WTC11 (cell line): Measurements from ENCODE around the gene SPSB3. TPM values are rescaled to one million over a fixed set of nuclear protein-coding genes. Genes with fewer than 3 reads are reported as not detected.

ENCODE experiments used
- ATAC-seq: fragments of 200-7000 bp; cut with Tn5 transposase; 2 replicates; pipeline ENCODE4 v1.10.0; 2021; ENCODE audit warnings: mild to moderate bottlenecking, moderate library complexity
- CTCF ChIA-PET: fragments of 300-600 bp; sonication (Branson Sonifier 250); formaldehyde crosslinking; loops from one replicate; lab custom pipeline; 2021; ENCODE audit warnings: antibody characterized with exemption; lab: Charles Lee
- POLR2A ChIA-PET: fragments of 350-600 bp; sonication (Branson Sonifier 250); formaldehyde crosslinking; loops from one replicate; lab custom pipeline; 2021; ENCODE audit warnings: antibody characterized with exemption; lab: Charles Lee
- DNase-seq: peaks from one replicate; pipeline ENCODE4 v3.0.0; 2021; ENCODE audit warnings: low spot score
- H3K27ac Mint-ChIP-seq: 2 replicates; pipeline ENCODE4 v1.8.0; 2021; ENCODE audit warnings: mixed read lengths
- H3K27me3 Mint-ChIP-seq: 2 replicates; pipeline ENCODE4 v1.8.0; 2021; ENCODE audit warnings: low read depth, mild to moderate bottlenecking, moderate library complexity, mixed read lengths
- H3K36me3 Mint-ChIP-seq: 2 replicates; pipeline ENCODE4 v1.8.0; 2021; ENCODE audit warnings: mixed read lengths
- H3K4me1 Mint-ChIP-seq: 2 replicates; pipeline ENCODE4 v1.8.0; 2022; ENCODE audit warnings: mixed read lengths
- H3K4me3 Mint-ChIP-seq: 2 replicates; pipeline ENCODE4 v1.8.0; 2021; ENCODE audit warnings: mild to moderate bottlenecking, moderate library complexity, mixed read lengths
- H3K9me3 Mint-ChIP-seq: 2 replicates; pipeline ENCODE4 v1.8.0; 2021; ENCODE audit warnings: mixed read lengths
- ATF6 ChIP-seq: sonication (generic); formaldehyde crosslinking; IDR thresholded peaks from 2 replicates; pipeline ENCODE4 v1.8.1; 2023; ENCODE audit warnings: mild to moderate bottlenecking, missing genetic modification reagents
- EMX1 ChIP-seq: fragments of 250-450 bp; sonication (Bioruptor Pico); IDR thresholded peaks from 2 replicates; pipeline ENCODE4 v1.8.0; 2021; ENCODE audit warnings: mild to moderate bottlenecking
- ESRRA ChIP-seq: sonication (generic); formaldehyde crosslinking; IDR thresholded peaks from 2 replicates; pipeline ENCODE4 v1.8.1; 2022; ENCODE audit warnings: mild to moderate bottlenecking, missing genetic modification reagents, borderline replicate concordance
- FOXJ3 ChIP-seq: sonication (generic); formaldehyde crosslinking; IDR thresholded peaks from 2 replicates; pipeline ENCODE4 v1.9.0; 2021; ENCODE audit warnings: missing genetic modification reagents, mild to moderate bottlenecking, borderline replicate concordance
- GRHL2 ChIP-seq: fragments of 250-450 bp; sonication (Bioruptor Pico); IDR thresholded peaks from 2 replicates; pipeline ENCODE4 v1.8.0; 2022; ENCODE audit warnings: mild to moderate bottlenecking, moderate library complexity; ENCODE audit not compliant: insufficient replicate concordance, severe bottlenecking
- IRF2 ChIP-seq: sonication (generic); formaldehyde crosslinking; IDR thresholded peaks from 2 replicates; pipeline ENCODE4 v1.8.0; 2022; ENCODE audit warnings: low read depth, missing genetic modification reagents, borderline replicate concordance
- JUN ChIP-seq: sonication (generic); formaldehyde crosslinking; IDR thresholded peaks from 2 replicates; pipeline ENCODE4 v1.8.0; 2023; ENCODE audit warnings: mild to moderate bottlenecking, missing genetic modification reagents
- KAT7 ChIP-seq: sonication (generic); formaldehyde crosslinking; IDR thresholded peaks from 2 replicates; pipeline ENCODE4 v1.8.1; 2023; ENCODE audit warnings: missing genetic modification reagents, mild to moderate bottlenecking, borderline replicate concordance
- MXD4 ChIP-seq: fragments of 250-450 bp; sonication (Bioruptor Pico); IDR thresholded peaks from 2 replicates; pipeline ENCODE4 v1.8.0; 2021; ENCODE audit warnings: mild to moderate bottlenecking, moderate library complexity, borderline replicate concordance
- MYBL2 ChIP-seq: sonication (generic); formaldehyde crosslinking; IDR thresholded peaks from 2 replicates; pipeline ENCODE4 v1.8.1; 2023; ENCODE audit warnings: mild to moderate bottlenecking, moderate library complexity, missing genetic modification reagents
- NFATC4 ChIP-seq: fragments of 250-450 bp; sonication (Bioruptor Pico); IDR thresholded peaks from 2 replicates; pipeline ENCODE4 v1.9.0; 2021; ENCODE audit warnings: mild to moderate bottlenecking
- NFE2L1 ChIP-seq: sonication (generic); formaldehyde crosslinking; IDR thresholded peaks from 2 replicates; pipeline ENCODE4 v1.8.1; 2023; ENCODE audit warnings: missing genetic modification reagents
- NR1H2 ChIP-seq: sonication (generic); formaldehyde crosslinking; IDR thresholded peaks from 2 replicates; pipeline ENCODE4 v1.9.0; 2021; ENCODE audit warnings: mild to moderate bottlenecking, moderate library complexity, missing genetic modification reagents
- NR3C1 ChIP-seq: sonication (generic); formaldehyde crosslinking; conservative IDR thresholded peaks from 2 replicates; pipeline ENCODE4 v1.8.1; 2023; ENCODE audit warnings: low read depth, mild to moderate bottlenecking, missing genetic modification reagents
- PRDM15 ChIP-seq: sonication (generic); formaldehyde crosslinking; IDR thresholded peaks from 2 replicates; pipeline ENCODE4 v1.8.0; 2022; ENCODE audit warnings: missing genetic modification reagents
- SMAD4 ChIP-seq: sonication (generic); formaldehyde crosslinking; IDR thresholded peaks from 2 replicates; pipeline ENCODE4 v1.8.0; 2022; ENCODE audit warnings: mild to moderate bottlenecking, missing genetic modification reagents
- SP1 ChIP-seq: sonication (generic); formaldehyde crosslinking; conservative IDR thresholded peaks from 2 replicates; pipeline ENCODE4 v1.8.1; 2022; ENCODE audit warnings: missing genetic modification reagents
- TEAD1 ChIP-seq: sonication (generic); formaldehyde crosslinking; IDR thresholded peaks from 2 replicates; pipeline ENCODE4 v1.8.0; 2022; ENCODE audit warnings: mild to moderate bottlenecking, missing genetic modification reagents
- ZNF512 ChIP-seq: sonication (generic); formaldehyde crosslinking; IDR thresholded peaks from 2 replicates; pipeline ENCODE4 v1.8.1; 2022; ENCODE audit warnings: missing genetic modification reagents, borderline replicate concordance
- total RNA-seq: library from RNA; stranded (reverse); gene quantifications from 3 replicates; pipeline ENCODE4 v1.2.3, GENCODE V29; 2021
- TF ChIP-seq, protein P1 (sequence below): sonication (generic); formaldehyde crosslinking; IDR thresholded peaks from 2 replicates; pipeline ENCODE4 v1.8.1; 2022; ENCODE audit warnings: mild to moderate bottlenecking, moderate library complexity, missing genetic modification reagents
- TF ChIP-seq, protein P2 (sequence below): fragments of 250-450 bp; sonication (Bioruptor Pico); IDR thresholded peaks from 2 replicates; pipeline ENCODE4 v2.1.2; 2022; ENCODE audit warnings: mild to moderate bottlenecking, moderate library complexity
- TF ChIP-seq, protein P3 (sequence below): sonication (generic); formaldehyde crosslinking; IDR thresholded peaks from 2 replicates; pipeline ENCODE4 v1.8.0; 2022; ENCODE audit warnings: mild to moderate bottlenecking, missing genetic modification reagents

The SPSB3 gene
- total RNA-seq, 1 experiment from 2014 or later: 32.8 TPM

- DNase-seq: no peak
- CTCF ChIA-PET: no interaction called here
Measured at GRCh38 chr16:1816396-1817275, 34.3 kb upstream of the SPSB3 start.

GRCh38 chr16:1815461-1815860 is 33.1 kb upstream of the SPSB3 start:
- CTCF ChIA-PET: no interaction called here
- H3K4me1 Mint-ChIP-seq: no peaks in the 10 kb centered on the region
- peaks cover 6% of the 10 kb centered on the region for H3K36me3 Mint-ChIP-seq
- TF ChIP-seq SMAD4: no peak
- no peak for TF ChIP-seq ESRRA
- TF ChIP-seq, protein P1, sequence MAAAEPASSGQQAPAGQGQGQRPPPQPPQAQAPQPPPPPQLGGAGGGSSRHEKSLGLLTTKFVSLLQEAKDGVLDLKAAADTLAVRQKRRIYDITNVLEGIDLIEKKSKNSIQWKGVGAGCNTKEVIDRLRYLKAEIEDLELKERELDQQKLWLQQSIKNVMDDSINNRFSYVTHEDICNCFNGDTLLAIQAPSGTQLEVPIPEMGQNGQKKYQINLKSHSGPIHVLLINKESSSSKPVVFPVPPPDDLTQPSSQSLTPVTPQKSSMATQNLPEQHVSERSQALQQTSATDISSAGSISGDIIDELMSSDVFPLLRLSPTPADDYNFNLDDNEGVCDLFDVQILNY: no peak
- TF ChIP-seq MXD4 (CRISPR knock-in tag): no peak
- TF ChIP-seq TEAD1 (CRISPR knock-in tag): no peak
- no peak for TF ChIP-seq FOXJ3 (CRISPR knock-in tag)
- no peak for TF ChIP-seq NFATC4 (CRISPR knock-in tag)
- TF ChIP-seq EMX1 (CRISPR knock-in tag): no peak
- no peak for TF ChIP-seq ZNF512 (CRISPR knock-in tag)
- TF ChIP-seq NR1H2 (CRISPR knock-in tag): no peak
- TF ChIP-seq KAT7 (CRISPR knock-in tag): no peak
- TF ChIP-seq GRHL2 (CRISPR knock-in tag): no peak
- TF ChIP-seq, protein P2, sequence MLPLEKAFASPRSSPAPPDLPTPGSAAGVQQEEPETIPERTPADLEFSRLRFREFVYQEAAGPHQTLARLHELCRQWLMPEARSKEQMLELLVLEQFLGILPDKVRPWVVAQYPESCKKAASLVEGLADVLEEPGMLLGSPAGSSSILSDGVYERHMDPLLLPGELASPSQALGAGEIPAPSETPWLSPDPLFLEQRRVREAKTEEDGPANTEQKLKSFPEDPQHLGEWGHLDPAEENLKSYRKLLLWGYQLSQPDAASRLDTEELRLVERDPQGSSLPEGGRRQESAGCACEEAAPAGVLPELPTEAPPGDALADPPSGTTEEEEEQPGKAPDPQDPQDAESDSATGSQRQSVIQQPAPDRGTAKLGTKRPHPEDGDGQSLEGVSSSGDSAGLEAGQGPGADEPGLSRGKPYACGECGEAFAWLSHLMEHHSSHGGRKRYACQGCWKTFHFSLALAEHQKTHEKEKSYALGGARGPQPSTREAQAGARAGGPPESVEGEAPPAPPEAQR: no peak
- TF ChIP-seq, all 79 proteins: peak for 0
- POLR2A ChIA-PET: no interaction called here
- Mint-ChIP-seq H3K4me3 (no peak overlapping the region), H3K27ac (no peak overlapping the region), H3K27me3 (no peaks in the 10 kb centered on the region), H3K9me3 (no peaks in the 10 kb centered on the region)
- ATAC-seq (no peak), DNase-seq (no peak)

More at GRCh38 chr16:1816396-1817275, 34.3 kb upstream of the SPSB3 start:
- Mint-ChIP-seq H3K4me1 (no peaks in the 10 kb centered on the region), H3K9me3 (no peaks in the 10 kb centered on the region), H3K27me3 (no peaks in the 10 kb centered on the region), H3K4me3 (no peak overlapping the region), H3K36me3 (peaks cover 6% of the 10 kb centered on the region), H3K27ac (no peak overlapping the region)
- ATAC-seq: no peak
- TF ChIP-seq, protein P3, sequence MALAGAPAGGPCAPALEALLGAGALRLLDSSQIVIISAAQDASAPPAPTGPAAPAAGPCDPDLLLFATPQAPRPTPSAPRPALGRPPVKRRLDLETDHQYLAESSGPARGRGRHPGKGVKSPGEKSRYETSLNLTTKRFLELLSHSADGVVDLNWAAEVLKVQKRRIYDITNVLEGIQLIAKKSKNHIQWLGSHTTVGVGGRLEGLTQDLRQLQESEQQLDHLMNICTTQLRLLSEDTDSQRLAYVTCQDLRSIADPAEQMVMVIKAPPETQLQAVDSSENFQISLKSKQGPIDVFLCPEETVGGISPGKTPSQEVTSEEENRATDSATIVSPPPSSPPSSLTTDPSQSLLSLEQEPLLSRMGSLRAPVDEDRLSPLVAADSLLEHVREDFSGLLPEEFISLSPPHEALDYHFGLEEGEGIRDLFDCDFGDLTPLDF (CRISPR knock-in tag): no peak
- no peak for TF ChIP-seq JUN (CRISPR knock-in tag)
- POLR2A ChIA-PET: no interaction called here

DNA sequence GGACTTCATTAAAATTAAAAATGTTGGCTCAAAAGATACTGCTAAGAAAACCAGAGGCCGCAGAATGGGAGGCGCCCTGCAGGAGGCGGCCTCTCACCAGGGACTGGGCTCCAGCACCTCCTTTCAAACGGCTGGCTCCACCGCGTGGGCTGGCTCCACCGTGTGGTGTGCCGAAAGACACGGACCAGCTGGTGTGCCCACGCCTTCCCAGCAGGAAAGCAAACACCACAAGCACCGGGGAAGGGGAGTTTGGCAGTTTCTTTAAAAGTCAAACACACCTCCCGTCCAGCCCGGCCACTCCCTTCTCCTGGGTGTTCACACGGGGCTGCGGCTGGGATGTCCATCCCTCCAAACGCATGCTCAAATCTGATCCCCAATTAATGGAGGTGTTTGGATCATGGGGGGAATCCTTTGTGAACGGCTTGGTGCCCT is 30.4 kb upstream of the SPSB3 start:
- peaks cover 7% of the 10 kb centered on the region for H3K36me3 Mint-ChIP-seq
- no peaks in the 10 kb centered on the region for H3K4me1 Mint-ChIP-seq
- H3K27ac Mint-ChIP-seq: no peak overlapping the region
- DNase-seq (peak; percentile 70), ATAC-seq (peak; percentile 61)
- POLR2A ChIA-PET: no interaction called here
- H3K4me3 Mint-ChIP-seq: no peak overlapping the region
- no peaks in the 10 kb centered on the region for H3K27me3 Mint-ChIP-seq
- CTCF ChIA-PET: interaction anchor here (0.6 to 2.3 kb wide), 7 partner anchors 11 to 191 kb away, joined by 3 to 16 read pairs (median 5); no protein-coding TSS in a partner anchor
- H3K9me3 Mint-ChIP-seq: no peaks in the 10 kb centered on the region
- no peak for TF ChIP-seq NR3C1
- TF ChIP-seq PRDM15 (CRISPR knock-in tag): no peak
- TF ChIP-seq EMX1 (CRISPR knock-in tag): no peak
- no peak for TF ChIP-seq IRF2 (CRISPR knock-in tag)
- TF ChIP-seq ATF6 (CRISPR knock-in tag): no peak
- TF ChIP-seq SP1: no peak
- TF ChIP-seq MYBL2 (CRISPR knock-in tag): no peak
- no peak for TF ChIP-seq NFE2L1 (CRISPR knock-in tag)
